HL-60 (cell line): ENCODE results near the gene BLOC1S4.

Experiments used
- POLR2AphosphoS5 ChIP-seq: IDR thresholded peaks from 2 replicates; pipeline ENCODE4 v1.6.1; 2012; ENCODE audit warnings: low read depth
- SPI1 ChIP-seq: IDR thresholded peaks from 2 replicates; pipeline ENCODE4 v1.6.1; 2012; ENCODE audit warnings: low read depth, mild to moderate bottlenecking, borderline replicate concordance
- TF ChIP-seq, protein P1 (sequence below): IDR thresholded peaks from one replicate; pipeline ENCODE4 v1.5.1; 2011; ENCODE audit warnings: low read length, control low read depth, inconsistent platforms; ENCODE audit not compliant: insufficient read depth
- TF ChIP-seq, protein P2 (sequence below): IDR thresholded peaks from 2 replicates; pipeline ENCODE4 v1.6.1; 2012; ENCODE audit warnings: low read depth; ENCODE audit not compliant: insufficient replicate concordance

DNA sequence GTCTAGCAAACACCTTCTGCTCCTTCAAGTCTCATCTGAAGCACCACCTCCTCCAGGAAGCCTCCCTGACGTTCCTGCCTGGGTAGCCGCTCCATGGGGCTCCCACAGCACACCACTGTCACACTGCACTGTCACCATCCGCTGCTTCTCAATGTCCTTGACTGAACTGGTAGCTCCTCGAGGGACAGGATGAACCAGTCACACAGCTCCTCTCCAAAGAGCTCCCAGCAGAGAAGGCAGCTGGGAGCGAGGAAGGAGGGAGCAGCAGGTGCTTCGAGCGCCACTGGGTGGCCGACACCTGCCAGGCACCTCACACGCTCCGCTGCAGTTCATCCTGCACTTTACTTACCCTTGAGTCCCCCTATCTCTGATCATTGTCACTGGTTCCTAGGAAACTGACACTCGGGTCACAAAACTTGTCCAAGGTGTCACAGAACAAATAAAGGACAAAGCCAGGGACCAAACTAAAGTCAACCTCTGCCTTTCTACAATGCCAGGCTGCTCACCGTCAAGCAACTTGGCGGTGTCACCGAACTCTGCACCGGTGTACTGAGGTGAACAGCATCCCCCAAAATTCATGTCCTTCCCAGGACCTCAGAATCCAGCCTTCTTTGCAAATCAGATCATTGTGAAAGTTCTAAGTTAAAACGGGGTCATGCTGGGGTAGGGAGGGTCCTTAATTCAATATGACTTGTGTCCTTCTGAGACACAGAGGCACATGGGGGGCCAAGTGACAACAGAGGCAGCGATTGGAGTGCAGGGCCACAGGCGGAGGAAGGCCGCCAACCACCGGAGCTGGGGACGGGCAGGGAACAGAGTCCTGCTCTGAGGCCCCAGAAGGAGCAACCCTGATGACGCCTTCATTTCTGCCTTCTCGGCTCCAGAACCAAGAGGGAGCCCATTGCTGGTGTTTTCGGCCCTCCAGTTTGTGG lies 27.8 kb upstream of the BLOC1S4 start:
- TF ChIP-seq, protein P1, sequence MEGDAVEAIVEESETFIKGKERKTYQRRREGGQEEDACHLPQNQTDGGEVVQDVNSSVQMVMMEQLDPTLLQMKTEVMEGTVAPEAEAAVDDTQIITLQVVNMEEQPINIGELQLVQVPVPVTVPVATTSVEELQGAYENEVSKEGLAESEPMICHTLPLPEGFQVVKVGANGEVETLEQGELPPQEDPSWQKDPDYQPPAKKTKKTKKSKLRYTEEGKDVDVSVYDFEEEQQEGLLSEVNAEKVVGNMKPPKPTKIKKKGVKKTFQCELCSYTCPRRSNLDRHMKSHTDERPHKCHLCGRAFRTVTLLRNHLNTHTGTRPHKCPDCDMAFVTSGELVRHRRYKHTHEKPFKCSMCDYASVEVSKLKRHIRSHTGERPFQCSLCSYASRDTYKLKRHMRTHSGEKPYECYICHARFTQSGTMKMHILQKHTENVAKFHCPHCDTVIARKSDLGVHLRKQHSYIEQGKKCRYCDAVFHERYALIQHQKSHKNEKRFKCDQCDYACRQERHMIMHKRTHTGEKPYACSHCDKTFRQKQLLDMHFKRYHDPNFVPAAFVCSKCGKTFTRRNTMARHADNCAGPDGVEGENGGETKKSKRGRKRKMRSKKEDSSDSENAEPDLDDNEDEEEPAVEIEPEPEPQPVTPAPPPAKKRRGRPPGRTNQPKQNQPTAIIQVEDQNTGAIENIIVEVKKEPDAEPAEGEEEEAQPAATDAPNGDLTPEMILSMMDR, result no peak
- TF ChIP-seq POLR2AphosphoS5 (no peak), SPI1 (no peak)
- TF ChIP-seq, protein P2, sequence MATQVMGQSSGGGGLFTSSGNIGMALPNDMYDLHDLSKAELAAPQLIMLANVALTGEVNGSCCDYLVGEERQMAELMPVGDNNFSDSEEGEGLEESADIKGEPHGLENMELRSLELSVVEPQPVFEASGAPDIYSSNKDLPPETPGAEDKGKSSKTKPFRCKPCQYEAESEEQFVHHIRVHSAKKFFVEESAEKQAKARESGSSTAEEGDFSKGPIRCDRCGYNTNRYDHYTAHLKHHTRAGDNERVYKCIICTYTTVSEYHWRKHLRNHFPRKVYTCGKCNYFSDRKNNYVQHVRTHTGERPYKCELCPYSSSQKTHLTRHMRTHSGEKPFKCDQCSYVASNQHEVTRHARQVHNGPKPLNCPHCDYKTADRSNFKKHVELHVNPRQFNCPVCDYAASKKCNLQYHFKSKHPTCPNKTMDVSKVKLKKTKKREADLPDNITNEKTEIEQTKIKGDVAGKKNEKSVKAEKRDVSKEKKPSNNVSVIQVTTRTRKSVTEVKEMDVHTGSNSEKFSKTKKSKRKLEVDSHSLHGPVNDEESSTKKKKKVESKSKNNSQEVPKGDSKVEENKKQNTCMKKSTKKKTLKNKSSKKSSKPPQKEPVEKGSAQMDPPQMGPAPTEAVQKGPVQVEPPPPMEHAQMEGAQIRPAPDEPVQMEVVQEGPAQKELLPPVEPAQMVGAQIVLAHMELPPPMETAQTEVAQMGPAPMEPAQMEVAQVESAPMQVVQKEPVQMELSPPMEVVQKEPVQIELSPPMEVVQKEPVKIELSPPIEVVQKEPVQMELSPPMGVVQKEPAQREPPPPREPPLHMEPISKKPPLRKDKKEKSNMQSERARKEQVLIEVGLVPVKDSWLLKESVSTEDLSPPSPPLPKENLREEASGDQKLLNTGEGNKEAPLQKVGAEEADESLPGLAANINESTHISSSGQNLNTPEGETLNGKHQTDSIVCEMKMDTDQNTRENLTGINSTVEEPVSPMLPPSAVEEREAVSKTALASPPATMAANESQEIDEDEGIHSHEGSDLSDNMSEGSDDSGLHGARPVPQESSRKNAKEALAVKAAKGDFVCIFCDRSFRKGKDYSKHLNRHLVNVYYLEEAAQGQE, result no peak
